EH (cell line): Measurements from ENCODE around the gene KSR1.
"Not testable (repeated sequence)": the region's sequence is repeated elsewhere in the genome, so short reads cannot be mapped to it uniquely, and the experiment has no call there.

Experiments
- DNase-seq: peaks from one replicate; pipeline ENCODE4 v3.0.0-alpha.2; 2015; ENCODE audit warnings: low read depth

The KSR1 gene

GRCh38 chr17:27634776-27635175, 178.5 kb downstream of the KSR1 start:
- DNase-seq, result no peak

- DNase-seq, result no peak
These were observed 179.1 kb downstream of the KSR1 start for GRCh38 chr17:27635275-27635823.

- DNase-seq, result not testable (repeated sequence)
These were observed 179.8 kb downstream of the KSR1 start for GRCh38 chr17:27636005-27636520.

- DNase-seq, result not testable (repeated sequence)
These were observed 181.6 kb downstream of the KSR1 start for GRCh38 chr17:27637818-27638217.

GRCh38 chr17:27638415-27638914, 182.2 kb downstream of the KSR1 start:
- DNase-seq, result not testable (repeated sequence)

- no peak for DNase-seq
These were observed 184.5 kb downstream of the KSR1 start for GRCh38 chr17:27640790-27641189.

GRCh38 chr17:27644586-27644985, 188.3 kb downstream of the KSR1 start:
- no peak for DNase-seq

- not testable (repeated sequence) for DNase-seq
These were observed 189.4 kb downstream of the KSR1 start for GRCh38 chr17:27645621-27646020.

- DNase-seq, result no peak
These were observed 190.0 kb downstream of the KSR1 start for GRCh38 chr17:27646232-27646631.

GRCh38 chr17:27647765-27648164, 191.5 kb downstream of the KSR1 start:
- no peak for DNase-seq

- DNase-seq, result not testable (repeated sequence)
These were observed 192.9 kb downstream of the KSR1 start for GRCh38 chr17:27649111-27649571.

- no peak for DNase-seq
These were observed 193.7 kb downstream of the KSR1 start for GRCh38 chr17:27649929-27650328.

GRCh38 chr17:27650836-27651235, 194.6 kb downstream of the KSR1 start:
- DNase-seq, result no peak

GRCh38 chr17:27651411-27652345, 195.4 kb downstream of the KSR1 start:
- peak; percentile 56 for DNase-seq

- not testable (repeated sequence) for DNase-seq
These were observed 197.3 kb downstream of the KSR1 start for GRCh38 chr17:27653449-27653971.

- DNase-seq, result no peak
These were observed 197.9 kb downstream of the KSR1 start for GRCh38 chr17:27654136-27654535.

GRCh38 chr17:27654654-27655524, 198.6 kb downstream of the KSR1 start:
- DNase-seq, result peak; percentile 66

GRCh38 chr17:27655525-27656111, 199.4 kb downstream of the KSR1 start:
- not testable (repeated sequence) for DNase-seq

- DNase-seq, result not testable (repeated sequence)
These were observed 200.4 kb downstream of the KSR1 start for GRCh38 chr17:27656620-27657019.

- peak; percentile 33 for DNase-seq
These were observed 201.4 kb downstream of the KSR1 start for GRCh38 chr17:27657620-27658019.

- no peak for DNase-seq
These were observed 203.4 kb downstream of the KSR1 start for GRCh38 chr17:27659683-27660082.
